ENCODE data around the gene HEY2.
"Not testable (repeated sequence)": the region's sequence is repeated elsewhere in the genome, so short reads cannot be mapped to it uniquely, and the experiment has no call there.

The HEY2 gene

GRCh38 chr6:125793280-125793679 lies 43.8 kb downstream of the HEY2 start:
- no peaks in the 10 kb centered on the region for H3K27me3 Mint-ChIP-seq
- no peaks in the 10 kb centered on the region for H3K9me3 Mint-ChIP-seq (ENCODE audit: low read depth)
- H3K36me3 Mint-ChIP-seq = peaks cover 5% of the 10 kb centered on the region
- peak overlapping the region; percentile 74 for H3K4me3 Mint-ChIP-seq
- peak overlapping the region; percentile 88 for H3K27ac Mint-ChIP-seq
- H3K4me1 Mint-ChIP-seq (ENCODE audit: low read depth) = peaks cover 63% of the 10 kb centered on the region

- peaks cover 5% of the 10 kb centered on the region for H3K36me3 Mint-ChIP-seq
- H3K27me3 Mint-ChIP-seq = no peaks in the 10 kb centered on the region
- H3K27ac Mint-ChIP-seq = peak overlapping the region; percentile 88
- H3K4me1 Mint-ChIP-seq (ENCODE audit: low read depth) = peaks cover 63% of the 10 kb centered on the region
- no peaks in the 10 kb centered on the region for H3K9me3 Mint-ChIP-seq (ENCODE audit: low read depth)
- peak overlapping the region; percentile 74 for H3K4me3 Mint-ChIP-seq
These were observed 44.4 kb downstream of the HEY2 start for GRCh38 chr6:125793863-125794262.

GRCh38 chr6:125794342-125795137 lies 45.1 kb downstream of the HEY2 start:
- no peaks in the 10 kb centered on the region for H3K27me3 Mint-ChIP-seq
- H3K9me3 Mint-ChIP-seq (ENCODE audit: low read depth) = no peaks in the 10 kb centered on the region
- H3K27ac Mint-ChIP-seq = peak overlapping the region; percentile 88
- peaks cover 7% of the 10 kb centered on the region for H3K36me3 Mint-ChIP-seq
- H3K4me1 Mint-ChIP-seq (ENCODE audit: low read depth) = peaks cover 60% of the 10 kb centered on the region
- peak overlapping the region; percentile 17 for H3K4me3 Mint-ChIP-seq

- peak overlapping the region; percentile 81 for H3K27ac Mint-ChIP-seq
- H3K27me3 Mint-ChIP-seq = no peaks in the 10 kb centered on the region
- peaks cover 7% of the 10 kb centered on the region for H3K36me3 Mint-ChIP-seq
- peak overlapping the region; percentile 21 for H3K4me3 Mint-ChIP-seq
- H3K4me1 Mint-ChIP-seq (ENCODE audit: low read depth) = peaks cover 54% of the 10 kb centered on the region
- no peaks in the 10 kb centered on the region for H3K9me3 Mint-ChIP-seq (ENCODE audit: low read depth)
These were observed 45.9 kb downstream of the HEY2 start for GRCh38 chr6:125795301-125795700.

GRCh38 chr6:125797120-125797885 lies 47.9 kb downstream of the HEY2 start:
- Mint-ChIP-seq H3K27ac (no peak overlapping the region), H3K4me1 (ENCODE audit: low read depth) (peaks cover 46% of the 10 kb centered on the region), H3K4me3 (no peak overlapping the region), H3K9me3 (ENCODE audit: low read depth) (no peaks in the 10 kb centered on the region), H3K27me3 (no peaks in the 10 kb centered on the region), H3K36me3 (peaks cover 9% of the 10 kb centered on the region)

GRCh38 chr6:125797886-125798444 lies 48.5 kb downstream of the HEY2 start:
- Mint-ChIP-seq H3K27ac (no peak overlapping the region), H3K4me1 (ENCODE audit: low read depth) (peaks cover 46% of the 10 kb centered on the region), H3K36me3 (peaks cover 11% of the 10 kb centered on the region), H3K27me3 (no peaks in the 10 kb centered on the region), H3K9me3 (ENCODE audit: low read depth) (no peaks in the 10 kb centered on the region), H3K4me3 (no peak overlapping the region)

GRCh38 chr6:125798734-125799508 lies 49.5 kb downstream of the HEY2 start:
- Mint-ChIP-seq H3K9me3 (ENCODE audit: low read depth) (no peaks in the 10 kb centered on the region), H3K27ac (peak overlapping the region; percentile 41), H3K36me3 (peaks cover 14% of the 10 kb centered on the region), H3K4me1 (ENCODE audit: low read depth) (peaks cover 46% of the 10 kb centered on the region), H3K27me3 (no peaks in the 10 kb centered on the region), H3K4me3 (no peak overlapping the region)

GRCh38 chr6:125802383-125802782 lies 53.0 kb downstream of the HEY2 start:
- H3K27me3 Mint-ChIP-seq = no peaks in the 10 kb centered on the region
- H3K4me1 Mint-ChIP-seq (ENCODE audit: low read depth) = peaks cover 53% of the 10 kb centered on the region
- no peak overlapping the region for H3K4me3 Mint-ChIP-seq
- no peaks in the 10 kb centered on the region for H3K9me3 Mint-ChIP-seq (ENCODE audit: low read depth)
- H3K36me3 Mint-ChIP-seq = peaks cover 19% of the 10 kb centered on the region
- H3K27ac Mint-ChIP-seq = peak overlapping the region; percentile 51

GRCh38 chr6:125802943-125803377 lies 53.5 kb downstream of the HEY2 start:
- H3K4me1 Mint-ChIP-seq (ENCODE audit: low read depth) = peaks cover 53% of the 10 kb centered on the region
- peak overlapping the region; percentile 52 for H3K27ac Mint-ChIP-seq
- H3K27me3 Mint-ChIP-seq = no peaks in the 10 kb centered on the region
- no peaks in the 10 kb centered on the region for H3K9me3 Mint-ChIP-seq (ENCODE audit: low read depth)
- no peak overlapping the region for H3K4me3 Mint-ChIP-seq
- H3K36me3 Mint-ChIP-seq = peaks cover 18% of the 10 kb centered on the region

- H3K9me3 Mint-ChIP-seq (ENCODE audit: low read depth) = no peaks in the 10 kb centered on the region
- peaks cover 56% of the 10 kb centered on the region for H3K4me1 Mint-ChIP-seq (ENCODE audit: low read depth)
- H3K27me3 Mint-ChIP-seq = no peaks in the 10 kb centered on the region
- H3K36me3 Mint-ChIP-seq = peaks cover 21% of the 10 kb centered on the region
- H3K27ac Mint-ChIP-seq = peak overlapping the region; percentile 35
- no peak overlapping the region for H3K4me3 Mint-ChIP-seq
These were observed 54.8 kb downstream of the HEY2 start for GRCh38 chr6:125804264-125804663.

GRCh38 chr6:125804866-125805425 lies 55.5 kb downstream of the HEY2 start:
- not testable (repeated sequence) for H3K27me3 Mint-ChIP-seq; H3K27ac Mint-ChIP-seq; H3K9me3 Mint-ChIP-seq (ENCODE audit: low read depth); H3K4me3 Mint-ChIP-seq
- H3K4me1 Mint-ChIP-seq (ENCODE audit: low read depth) = peaks cover 57% of the 10 kb centered on the region
- H3K36me3 Mint-ChIP-seq = peaks cover 21% of the 10 kb centered on the region

- peaks cover 62% of the 10 kb centered on the region for H3K4me1 Mint-ChIP-seq (ENCODE audit: low read depth)
- peaks cover 19% of the 10 kb centered on the region for H3K36me3 Mint-ChIP-seq
- H3K27ac Mint-ChIP-seq = peak overlapping the region; percentile 74
- peak overlapping the region; percentile 27 for H3K4me3 Mint-ChIP-seq
- H3K27me3 Mint-ChIP-seq = no peaks in the 10 kb centered on the region
- no peaks in the 10 kb centered on the region for H3K9me3 Mint-ChIP-seq (ENCODE audit: low read depth)
These were observed 57.4 kb downstream of the HEY2 start for GRCh38 chr6:125806813-125807212.

GRCh38 chr6:125807293-125807692 lies 57.9 kb downstream of the HEY2 start:
- no peaks in the 10 kb centered on the region for H3K9me3 Mint-ChIP-seq (ENCODE audit: low read depth)
- peaks cover 62% of the 10 kb centered on the region for H3K4me1 Mint-ChIP-seq (ENCODE audit: low read depth)
- H3K27ac Mint-ChIP-seq = peak overlapping the region; percentile 74
- H3K4me3 Mint-ChIP-seq = peak overlapping the region; percentile 27
- no peaks in the 10 kb centered on the region for H3K27me3 Mint-ChIP-seq
- H3K36me3 Mint-ChIP-seq = peaks cover 19% of the 10 kb centered on the region

GRCh38 chr6:125808060-125808459 lies 58.6 kb downstream of the HEY2 start:
- peak overlapping the region; percentile 46 for H3K27ac Mint-ChIP-seq
- H3K4me1 Mint-ChIP-seq (ENCODE audit: low read depth) = peaks cover 61% of the 10 kb centered on the region
- no peak overlapping the region for H3K4me3 Mint-ChIP-seq
- H3K36me3 Mint-ChIP-seq = peaks cover 21% of the 10 kb centered on the region
- no peaks in the 10 kb centered on the region for H3K9me3 Mint-ChIP-seq (ENCODE audit: low read depth)
- no peaks in the 10 kb centered on the region for H3K27me3 Mint-ChIP-seq

Data from activated naive CD8-positive, alpha-beta T cell (primary cell).